DND-41 (cell line): ENCODE data around the gene FSD1L.

Source experiments
- ATAC-seq: fragments of 200-7000 bp; cut with Tn5 transposase; 3 replicates; pipeline ENCODE4 v1.9.1; 2021; ENCODE audit warnings: low read depth; ENCODE audit not compliant: insufficient read depth
- DNase-seq: peaks from one replicate; pipeline ENCODE4 v3.0.0-alpha.2; 2020
- H2AFZ ChIP-seq: 2 replicates; pipeline ENCODE4 v1.6.0; 2012; ENCODE audit warnings: low read depth, low read length
- H3K27ac ChIP-seq: 2 replicates; pipeline ENCODE4 v1.5.1; 2012; ENCODE audit warnings: low read length, inconsistent platforms
- H3K27me3 ChIP-seq: fragments of 200-600 bp; sonication (generic); 2 replicates; pipeline ENCODE4 v1.6.0; 2012; ENCODE audit warnings: low read length, mild to moderate bottlenecking, inconsistent platforms; ENCODE audit not compliant: insufficient read depth, poor library complexity
- H3K36me3 ChIP-seq: 2 replicates; pipeline ENCODE4 v1.5.1; 2012; ENCODE audit warnings: low read length, inconsistent platforms; ENCODE audit not compliant: insufficient read depth
- H3K4me1 ChIP-seq: 2 replicates; pipeline ENCODE4 v1.5.1; 2012; ENCODE audit warnings: mild to moderate bottlenecking, low read length; ENCODE audit not compliant: insufficient read depth
- H3K4me2 ChIP-seq: 2 replicates; pipeline ENCODE4 v1.6.0; 2012; ENCODE audit warnings: mild to moderate bottlenecking, moderate library complexity, low read length, inconsistent platforms; ENCODE audit not compliant: insufficient read depth
- H3K4me3 ChIP-seq, 2 experiments: fragments of 200-600 bp in 1 of 2; shearing (Covaris generic) in 1 of 2; 2 replicates each; pipeline ENCODE4 v1.5.1; 2012 to 2016; ENCODE audit warnings: inconsistent platforms in 2 of 2, low read length in 2 of 2, mild to moderate bottlenecking in 2 of 2, low read depth in 1 of 2, moderate library complexity in 1 of 2
- H3K79me2 ChIP-seq: 2 replicates; pipeline ENCODE4 v1.6.0; 2012; ENCODE audit warnings: low read length, inconsistent platforms; ENCODE audit not compliant: insufficient read depth
- H3K9ac ChIP-seq: 2 replicates; pipeline ENCODE4 v1.6.0; 2012; ENCODE audit warnings: low read depth, mild to moderate bottlenecking, inconsistent platforms, low read length, moderate library complexity
- H3K9me3 ChIP-seq: 2 replicates; pipeline ENCODE4 v1.5.1; 2012; ENCODE audit warnings: low read length, moderate library complexity, mild to moderate bottlenecking, inconsistent platforms; ENCODE audit not compliant: insufficient read depth, severe bottlenecking
- H4K20me1 ChIP-seq: 2 replicates; pipeline ENCODE4 v1.6.0; 2012; ENCODE audit warnings: low read length; ENCODE audit not compliant: insufficient read depth
- CTCF ChIP-seq: IDR thresholded peaks from 2 replicates; pipeline ENCODE4 v1.5.1; 2012; ENCODE audit warnings: borderline replicate concordance, low read length, moderate library complexity, mild to moderate bottlenecking; ENCODE audit not compliant: poor library complexity, severe bottlenecking; ENCODE audit errors: extremely low read depth
- EZH2 ChIP-seq: IDR thresholded peaks from 3 replicates; pipeline ENCODE4 v1.6.1; 2012; ENCODE audit warnings: borderline replicate concordance, low read depth, mild to moderate bottlenecking, moderate library complexity, low read length, inconsistent platforms; ENCODE audit not compliant: severe bottlenecking

The FSD1L gene

GRCh38 chr9:105485131-105485530 lies 37.3 kb downstream of the FSD1L start:
- Histone ChIP-seq H4K20me1 (no peaks in the 10 kb centered on the region), H3K4me3 (no peak overlapping the region), H3K9ac (no peak overlapping the region), H3K27me3 (no peaks in the 10 kb centered on the region), H3K9me3 (no peaks in the 10 kb centered on the region), H2AFZ (no peak overlapping the region), H3K79me2 (no peaks in the 10 kb centered on the region), H3K4me1 (no peaks in the 10 kb centered on the region), H3K27ac (no peak overlapping the region), H3K36me3 (0 out of 2 replicates have a peak, but pooled peaks cover 5% of the 10 kb centered on the region), H3K4me2 (no peak overlapping the region)
- DNase-seq (no peak), ATAC-seq (no peak)
- TF ChIP-seq CTCF (no peak), EZH2 (no peak)

- Histone ChIP-seq H2AFZ (no peak overlapping the region), H3K9me3 (no peaks in the 10 kb centered on the region), H3K27ac (no peak overlapping the region), H3K4me1 (no peaks in the 10 kb centered on the region), H3K9ac (no peak overlapping the region), H3K27me3 (no peaks in the 10 kb centered on the region), H3K4me2 (no peak overlapping the region), H4K20me1 (no peaks in the 10 kb centered on the region), H3K4me3 (no peak overlapping the region), H3K79me2 (no peaks in the 10 kb centered on the region), H3K36me3 (no peaks in the 10 kb centered on the region)
- ATAC-seq = no peak
- no peak for DNase-seq
- TF ChIP-seq CTCF = no peak
- no peak for TF ChIP-seq EZH2
Measured at GRCh38 chr9:105496826-105497225, 49.0 kb downstream of the FSD1L start.

GRCh38 chr9:105497704-105498103 lies 49.9 kb downstream of the FSD1L start:
- no peaks in the 10 kb centered on the region for H3K27me3 ChIP-seq
- no peaks in the 10 kb centered on the region for H3K9me3 ChIP-seq
- no peak overlapping the region for H3K9ac ChIP-seq
- no peak overlapping the region for H2AFZ ChIP-seq
- H3K36me3 ChIP-seq = no peaks in the 10 kb centered on the region
- TF ChIP-seq CTCF (no peak), EZH2 (no peak)
- no peak overlapping the region for H3K4me2 ChIP-seq
- DNase-seq = no peak
- H3K27ac ChIP-seq = no peak overlapping the region
- no peaks in the 10 kb centered on the region for H3K4me1 ChIP-seq
- H4K20me1 ChIP-seq = no peaks in the 10 kb centered on the region
- no peak for ATAC-seq
- no peaks in the 10 kb centered on the region for H3K79me2 ChIP-seq
- no peak overlapping the region for H3K4me3 ChIP-seq
